Measurements from ENCODE around the gene LMX1A.

LMX1A gene

GRCh38 chr1:165225062-165225461 is 131.5 kb downstream of the LMX1A start (continued):
- no peak for TF ChIP-seq CSDC2 (CRISPR knock-in tag; IDR thresholded peaks at IDR 0.05)
- no peak for TF ChIP-seq OSR1 (CRISPR knock-in tag; IDR thresholded peaks at IDR 0.05)
- TF ChIP-seq TOX (CRISPR knock-in tag; IDR thresholded peaks at IDR 0.05; ENCODE audit: borderline replicate concordance), result no peak
- no peak for TF ChIP-seq BACH2 (CRISPR knock-in tag; IDR thresholded peaks at IDR 0.05; ENCODE audit: borderline replicate concordance)
- no peak for TF ChIP-seq ZNF565 (CRISPR knock-in tag; conservative IDR thresholded peaks at IDR 0.05; ENCODE audit: low read depth)
- no peak for TF ChIP-seq POU6F1 (CRISPR knock-in tag; IDR thresholded peaks at IDR 0.05; ENCODE audit: borderline replicate concordance, low read depth)
- TF ChIP-seq ZFP30 (CRISPR knock-in tag; IDR thresholded peaks at IDR 0.05), result no peak
- no peak for TF ChIP-seq ISL1 (CRISPR knock-in tag; IDR thresholded peaks at IDR 0.05)

GRCh38 chr1:165224504-165224903 is 132.0 kb downstream of the LMX1A start:
- no peak for ATAC-seq
- no peak for TF ChIP-seq ISL1 (CRISPR knock-in tag; IDR thresholded peaks at IDR 0.05)

GRCh38 chr1:165222580-165222979 is 133.9 kb downstream of the LMX1A start:
- no peak for ATAC-seq
- TF ChIP-seq CSRNP3 (CRISPR knock-in tag; IDR thresholded peaks at IDR 0.05), result no peak
- TF ChIP-seq GLIS3 (CRISPR knock-in tag; IDR thresholded peaks at IDR 0.05), result no peak
- no peak for TF ChIP-seq TSHZ2 (CRISPR knock-in tag; IDR thresholded peaks at IDR 0.05)
- no peak for TF ChIP-seq PPARA (CRISPR knock-in tag; IDR thresholded peaks at IDR 0.05; ENCODE audit: borderline replicate concordance)
- TF ChIP-seq SNAI2 (CRISPR knock-in tag; IDR thresholded peaks at IDR 0.05), result no peak
- no peak for TF ChIP-seq ZC3H10 (CRISPR knock-in tag; IDR thresholded peaks at IDR 0.05)

- TF ChIP-seq ZFP30 (CRISPR knock-in tag; IDR thresholded peaks at IDR 0.05), result no peak
- no peak for TF ChIP-seq ZFP3 (CRISPR knock-in tag; IDR thresholded peaks at IDR 0.05)
- TF ChIP-seq ZC3H10 (CRISPR knock-in tag; IDR thresholded peaks at IDR 0.05), result no peak
- TF ChIP-seq CSRNP3 (CRISPR knock-in tag; IDR thresholded peaks at IDR 0.05), result no peak
- TF ChIP-seq ARNTL (CRISPR knock-in tag; IDR thresholded peaks at IDR 0.05; ENCODE audit: borderline replicate concordance, low read depth), result no peak
- no peak for TF ChIP-seq ISL1 (CRISPR knock-in tag; IDR thresholded peaks at IDR 0.05)
- no peak for TF ChIP-seq PATZ1 (CRISPR knock-in tag; IDR thresholded peaks at IDR 0.05; ENCODE audit: borderline replicate concordance)
- no peak for TF ChIP-seq GLIS3 (CRISPR knock-in tag; IDR thresholded peaks at IDR 0.05)
- no peak for TF ChIP-seq ZNF8 (CRISPR knock-in tag; IDR thresholded peaks at IDR 0.05)
- no peak for TF ChIP-seq TSHZ2 (CRISPR knock-in tag; IDR thresholded peaks at IDR 0.05)
- no peak for TF ChIP-seq ESRRG (CRISPR knock-in tag; IDR thresholded peaks at IDR 0.05)
- TF ChIP-seq SNAI2 (CRISPR knock-in tag; IDR thresholded peaks at IDR 0.05), result no peak
- no peak for TF ChIP-seq RARB (CRISPR knock-in tag; IDR thresholded peaks at IDR 0.05)
- TF ChIP-seq OSR1 (CRISPR knock-in tag; IDR thresholded peaks at IDR 0.05), result no peak
- TF ChIP-seq CREB5 (CRISPR knock-in tag; IDR thresholded peaks at IDR 0.05; ENCODE audit: low read depth), result no peak
- TF ChIP-seq TCF4 (CRISPR knock-in tag; IDR thresholded peaks at IDR 0.05; ENCODE audit: borderline replicate concordance), result no peak
- TF ChIP-seq BACH2 (CRISPR knock-in tag; IDR thresholded peaks at IDR 0.05; ENCODE audit: borderline replicate concordance), result no peak
- no peak for TF ChIP-seq TOX (CRISPR knock-in tag; IDR thresholded peaks at IDR 0.05; ENCODE audit: borderline replicate concordance)
- ATAC-seq, result no peak
Observed at GRCh38 chr1:165218731-165219130, 137.8 kb downstream of the LMX1A start.
